IMR-90 (cell line): ENCODE measurements around the gene TBX3. TPM values are rescaled to one million over a fixed set of nuclear protein-coding genes. Genes with fewer than 3 reads are reported as not detected.
A peak's percentile ranks its signal among the peaks of the same experiment; 100 is the strongest.

Source experiments
- ATAC-seq: fragments of 200-7000 bp; cut with Tn5 transposase; 2 replicates; pipeline ENCODE4 v1.9.1; 2020; ENCODE audit warnings: low read depth, mild to moderate bottlenecking, moderate library complexity
- BruUV-seq: library from RNA; stranded (reverse); fragments of 400-500 nt; replicated peaks from 2 replicates; lab custom pipeline; 2021; lab: Mats Ljungman, UMichigan
- CTCF ChIA-PET: fragments of 300-600 bp; formaldehyde crosslinking; extraction: SDS; loops from one replicate; lab custom pipeline; 2021; ENCODE audit warnings: antibody characterized with exemption; lab: Yijun Ruan, JAX
- POLR2A ChIA-PET: fragments of 300-600 bp; sonication (Branson Sonifier 250); formaldehyde crosslinking; loops from one replicate; lab custom pipeline; 2022; ENCODE audit warnings: antibody characterized with exemption; ENCODE audit not compliant: unreplicated experiment; lab: Charles Lee
- DNase-seq: peaks from one replicate; pipeline ENCODE4 v3.0.0; 2013
- H2AFZ ChIP-seq: replicated peaks from 2 replicates; pipeline ENCODE3; 2013; ENCODE audit warnings: low read length, mild to moderate bottlenecking; ENCODE audit not compliant: poor library complexity
- H2AK5ac ChIP-seq: 2 replicates; pipeline ENCODE4 v1.6.1; 2013; ENCODE audit warnings: low read depth, low read length, inconsistent platforms
- H2AK9ac ChIP-seq: replicated peaks from 2 replicates; pipeline ENCODE3; 2013; ENCODE audit warnings: mild to moderate bottlenecking, low read depth, low read length, moderate library complexity; ENCODE audit not compliant: poor library complexity
- H2BK120ac ChIP-seq: 2 replicates; pipeline ENCODE4 v1.6.1; 2013; ENCODE audit warnings: low read depth, low read length, inconsistent platforms
- H2BK15ac ChIP-seq: 3 replicates; pipeline ENCODE4 v1.6.1; 2013; ENCODE audit warnings: low read depth, low read length, inconsistent platforms
- H2BK20ac ChIP-seq: 2 replicates; pipeline ENCODE4 v1.6.1; 2013; ENCODE audit warnings: low read depth, mild to moderate bottlenecking, inconsistent platforms, low read length, moderate library complexity
- H2BK5ac ChIP-seq: 2 replicates; pipeline ENCODE4 v1.6.1; 2013; ENCODE audit warnings: mild to moderate bottlenecking, low read depth, low read length, inconsistent platforms; ENCODE audit not compliant: poor library complexity, severe bottlenecking
- H3K14ac ChIP-seq: replicated peaks from 2 replicates; pipeline ENCODE4 v1.6.1; 2013; ENCODE audit warnings: low read depth, low read length, inconsistent platforms
- H3K18ac ChIP-seq: 2 replicates; pipeline ENCODE4 v1.6.1; 2013; ENCODE audit warnings: low read depth, low read length, control low read depth
- H3K23ac ChIP-seq: 2 replicates; pipeline ENCODE4 v1.6.1; 2013; ENCODE audit warnings: low read depth, low read length, inconsistent platforms
- H3K27ac ChIP-seq: 2 replicates; pipeline ENCODE4 v1.5.1; 2013; ENCODE audit warnings: mild to moderate bottlenecking, control low read depth, low read length; ENCODE audit not compliant: insufficient read depth
- H3K27me3 ChIP-seq: 2 replicates; pipeline ENCODE4 v1.6.1; 2013; ENCODE audit warnings: low read length; ENCODE audit not compliant: control insufficient read depth, insufficient read depth
- H3K36me3 ChIP-seq: 2 replicates; pipeline ENCODE4 v1.6.1; 2013; ENCODE audit warnings: low read length, mixed read lengths; ENCODE audit not compliant: control insufficient read depth, insufficient read depth
- H3K4ac ChIP-seq: 2 replicates; pipeline ENCODE4 v1.6.1; 2013; ENCODE audit warnings: low read depth, low read length, inconsistent platforms
- H3K4me1 ChIP-seq: 2 replicates; pipeline ENCODE4 v1.6.1; 2013; ENCODE audit warnings: low read length, mixed read lengths; ENCODE audit not compliant: control insufficient read depth, insufficient read depth
- H3K4me2 ChIP-seq: 2 replicates; pipeline ENCODE4 v1.6.1; 2013; ENCODE audit warnings: low read depth, mild to moderate bottlenecking, control low read depth, low read length, moderate library complexity
- H3K4me3 ChIP-seq: 2 replicates; pipeline ENCODE4 v1.5.1; 2013; ENCODE audit warnings: low read depth, mild to moderate bottlenecking, control low read depth, low read length, moderate library complexity; ENCODE audit not compliant: insufficient read depth
- H3K56ac ChIP-seq: 2 replicates; pipeline ENCODE4 v1.6.1; 2013; ENCODE audit warnings: low read length, inconsistent platforms; ENCODE audit not compliant: insufficient read depth; ENCODE audit errors: extremely low read depth
- H3K79me1 ChIP-seq, 2 experiments: 2 replicates each; pipeline ENCODE4 v1.6.1; 2013; ENCODE audit warnings: low read length in 2 of 2, inconsistent platforms in 1 of 2, low read depth in 1 of 2
- H3K9ac ChIP-seq: 2 replicates; pipeline ENCODE4 v1.6.1; 2013; ENCODE audit warnings: low read depth, low read length, control low read depth
- H3K9me1 ChIP-seq: 2 replicates; pipeline ENCODE4 v1.6.1; 2013; ENCODE audit warnings: low read length, inconsistent platforms; ENCODE audit not compliant: insufficient read depth
- H3K9me3 ChIP-seq: 2 replicates; pipeline ENCODE4 v1.6.1; 2013; ENCODE audit warnings: low read length; ENCODE audit not compliant: control insufficient read depth, insufficient read depth
- H4K20me1 ChIP-seq: 2 replicates; pipeline ENCODE4 v1.6.1; 2013; ENCODE audit warnings: low read length, inconsistent platforms; ENCODE audit not compliant: insufficient read depth
- H4K5ac ChIP-seq: 2 replicates; pipeline ENCODE4 v1.6.1; 2013; ENCODE audit warnings: mild to moderate bottlenecking, low read depth, low read length, control low read depth
- H4K8ac ChIP-seq, 2 experiments: 2 replicates each; pipeline ENCODE4 v1.6.1; 2013; ENCODE audit warnings: low read depth in 2 of 2, low read length in 2 of 2, control low read depth in 1 of 2, inconsistent platforms in 1 of 2
- H4K91ac ChIP-seq: 2 replicates; pipeline ENCODE4 v1.6.1; 2013; ENCODE audit warnings: low read depth, low read length, inconsistent platforms; ENCODE audit not compliant: insufficient read depth
- BHLHE40 ChIP-seq: fragments of 150-350 bp; IDR thresholded peaks from 2 replicates; pipeline ENCODE4 v1.6.1; 2016; ENCODE audit warnings: mild to moderate bottlenecking, low read depth, low read length
- CEBPB ChIP-seq: IDR thresholded peaks from 2 replicates; pipeline ENCODE4 v1.6.1; 2012; ENCODE audit warnings: low read depth, low read length, improper control_type of control experiment
- CHD1 ChIP-seq: IDR thresholded peaks from 2 replicates; pipeline ENCODE4 v1.6.1; 2012; ENCODE audit warnings: low read depth, low read length, improper control_type of control experiment
- MAFK ChIP-seq: IDR thresholded peaks from 2 replicates; pipeline ENCODE4 v1.6.1; 2012; ENCODE audit warnings: low read depth, low read length, improper control_type of control experiment
- MAZ ChIP-seq: IDR thresholded peaks from 2 replicates; pipeline ENCODE4 v1.6.1; 2012; ENCODE audit warnings: low read depth, mild to moderate bottlenecking, low read length, improper control_type of control experiment, moderate library complexity, borderline replicate concordance
- NFE2L2 ChIP-seq: fragments of 150-350 bp; IDR thresholded peaks from 2 replicates; pipeline ENCODE4 v1.6.1; 2016; ENCODE audit warnings: low read depth, mild to moderate bottlenecking, low read length
- POLR2A ChIP-seq: IDR thresholded peaks from 2 replicates; pipeline ENCODE4 v1.6.1; 2012; ENCODE audit warnings: mild to moderate bottlenecking, low read depth, low read length
- RFX5 ChIP-seq: IDR thresholded peaks from 2 replicates; pipeline ENCODE4 v1.8.0; 2012; ENCODE audit warnings: low read depth, mild to moderate bottlenecking, low read length, moderate library complexity
- USF2 ChIP-seq: fragments of 150-350 bp; IDR thresholded peaks from 2 replicates; pipeline ENCODE4 v1.6.1; 2017; ENCODE audit warnings: mild to moderate bottlenecking, antibody characterized with exemption, low read length, low read depth
- WGBS, 2 experiments: methylation state at CpG; one replicate each; pipeline versions ENCODE4 v1.1.5 to v1.1.7; 2013; ENCODE audit warnings: missing lambda C conversion rate in 2 of 2; ENCODE audit not compliant: insufficient read length in 1 of 2; ENCODE audit errors: extremely low coverage in 2 of 2; 5-methylcytosine and 5-hydroxymethylcytosine counted together
- dilution Hi-C: fragments of 300-500 bp; cut with HindIII; formaldehyde crosslinking; loops from one replicate; pipeline ENCODE4 v1.14.3; 2018; ENCODE audit warnings: low sequenced_read_pairs; ENCODE audit not compliant: unreplicated experiment
- in situ Hi-C: fragments of 300-500 bp; cut with MboI; formaldehyde crosslinking; loops from 3 replicates; pipeline ENCODE4 v1.14.3; 2019; ENCODE audit warnings: low sequenced_read_pairs, inconsistent platforms, mixed read lengths
- intact Hi-C: fragments of 100-400 bp; cut with micrococcal nuclease; formaldehyde crosslinking; loops from 2 replicates; pipeline ENCODE4 v1.10.0; 2022
- polyA plus RNA-seq, 3 experiments: library from polyadenylated mRNA; depleted of rRNA; stranded (reverse); fragments of >200 nt; gene quantifications; 2 replicates each; pipeline ENCODE4 v1.2.3, GENCODE V29; 2012; ENCODE audit warnings: low replicate concordance in 1 of 3
- total RNA-seq: library from RNA; depleted of rRNA; stranded (reverse); fragments of >200 nt; gene quantifications from 2 replicates; pipeline ENCODE4 v1.2.3, GENCODE V29; 2012
- TF ChIP-seq, protein P1 (sequence below): fragments of 150-350 bp; IDR thresholded peaks from 2 replicates; pipeline ENCODE4 v1.6.1; 2016; ENCODE audit warnings: low read depth, mild to moderate bottlenecking, low read length, moderate library complexity, borderline replicate concordance

The TBX3 gene
- total and polyA plus RNA-seq, 2 of the 4 experiments (the other 2 are of a cell fraction) = 15.8 to 44.9 TPM

- Histone ChIP-seq H2AK5ac (peak overlapping the region; percentile 48; the same call in 1 of the 2 replicates), H3K4me3 (peak overlapping the region; percentile 37), H3K4me2 (peak overlapping the region; percentile 85), H3K27ac (peak overlapping the region; percentile 89), H2AK9ac (peak overlapping the region; percentile 31), H3K4ac (peak overlapping the region; percentile 87), H3K79me1 (peaks cover 0 to 5% of the 10 kb centered on the region in 2 experiments; a peak in 1 of 4 replicates), H2BK15ac (peak overlapping the region; percentile 9; the same call in 1 of the 3 replicates), H2AFZ (peak overlapping the region; percentile 81), H2BK120ac (peak overlapping the region; percentile 67), H4K91ac (peak overlapping the region; percentile 84), H3K14ac (peak overlapping the region; percentile 93), H3K9me3 (no peaks in the 10 kb centered on the region), H3K9ac (peak overlapping the region; percentile 94), H3K36me3 (peaks cover 27% of the 10 kb centered on the region), H3K27me3 (no peaks in the 10 kb centered on the region), H2BK5ac (peak overlapping the region; percentile 90), H2BK20ac (peak overlapping the region; percentile 27), H3K4me1 (peaks cover 4% of the 10 kb centered on the region), H4K5ac (peak overlapping the region; percentile 51), H3K56ac (peak overlapping the region; percentile 96), H3K18ac (peak overlapping the region; percentile 80), H4K8ac (peak overlapping the region; percentile 67 to 71), H4K20me1 (peaks cover 11% of the 10 kb centered on the region), H3K23ac (peak overlapping the region; percentile 87), H3K9me1 (no peaks in the 10 kb centered on the region)
- in situ Hi-C loops = loop anchor here (10.0 kb wide), 1 partner anchor 965 kb away; no protein-coding TSS in a partner anchor
- DNase-seq (peak; percentile 81), ATAC-seq (peak; percentile 28)
- TF ChIP-seq, protein P1, sequence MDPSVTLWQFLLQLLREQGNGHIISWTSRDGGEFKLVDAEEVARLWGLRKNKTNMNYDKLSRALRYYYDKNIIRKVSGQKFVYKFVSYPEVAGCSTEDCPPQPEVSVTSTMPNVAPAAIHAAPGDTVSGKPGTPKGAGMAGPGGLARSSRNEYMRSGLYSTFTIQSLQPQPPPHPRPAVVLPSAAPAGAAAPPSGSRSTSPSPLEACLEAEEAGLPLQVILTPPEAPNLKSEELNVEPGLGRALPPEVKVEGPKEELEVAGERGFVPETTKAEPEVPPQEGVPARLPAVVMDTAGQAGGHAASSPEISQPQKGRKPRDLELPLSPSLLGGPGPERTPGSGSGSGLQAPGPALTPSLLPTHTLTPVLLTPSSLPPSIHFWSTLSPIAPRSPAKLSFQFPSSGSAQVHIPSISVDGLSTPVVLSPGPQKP = no peak
- 0 out of 2 replicates have a peak, but pooled peaks have one; percentile 1 for TF ChIP-seq BHLHE40
- no peak for TF ChIP-seq CHD1
- TF ChIP-seq NFE2L2 = no peak; the same call in 1 of the 2 replicates
- TF ChIP-seq POLR2A = peak; percentile 71
- peak; percentile 3; the same call in 1 of the 2 replicates for TF ChIP-seq MAZ
- no peak for TF ChIP-seq RFX5
- TF ChIP-seq MAFK = no peak
- TF ChIP-seq CEBPB = no peak
- no peak for TF ChIP-seq USF2
- no TSS peak for BruUV-seq
- intact Hi-C loops = loop anchor here (1.0 to 10.0 kb wide), 3 partner anchors 10 to 905 kb away; no protein-coding TSS in a partner anchor
- POLR2A ChIA-PET = interaction anchor here (0.9 to 1.3 kb wide), 4 partner anchors 8 to 15 kb away, joined by 3 to 7 read pairs (median 4); partner anchors contain the start of gene TBX3
- dilution Hi-C loops = no loop called here
- WGBS, 2 experiments = 0% methylated on average over 6 of the region's 33 CpGs; no CpG with 5 or more reads in 1 of the 2 experiments
- CTCF ChIA-PET = interaction anchor here (0.7 to 1.9 kb wide), 4 partner anchors 17 to 1083 kb away, joined by 3 to 4 read pairs (median 4); no protein-coding TSS in a partner anchor
Observed at GRCh38 chr12:114669401-114670290, 14.3 kb downstream of the TBX3 start.
